Measurements from ENCODE around the gene SOX2. TPM values are rescaled to one million over a fixed set of nuclear protein-coding genes. Genes with fewer than 3 reads are reported as not detected.
A peak's percentile ranks its signal among the peaks of the same experiment; 100 is the strongest.

SOX2 gene
- total RNA-seq, 2 donors from 2014 or later, result 0.51 to 0.67 TPM

GRCh38 chr3:181713280-181713647 lies 1.5 kb downstream of the SOX2 start:
- Histone ChIP-seq H3K4me1 (peaks cover 0 to 35% of the 10 kb centered on the region in 2 donors), H3K36me3 (no peaks in the 10 kb centered on the region), H3K27ac (no peak overlapping the region), H3K27me3 (peaks cover 56 to 67% of the 10 kb centered on the region in 2 donors), H3K9me3 (no peaks in the 10 kb centered on the region), H3K4me3 (peak overlapping the region in 1 of 2 donors; percentile 36)
- DNase-seq (ENCODE audit: low spot score), result no peak
- TF ChIP-seq, protein P1, sequence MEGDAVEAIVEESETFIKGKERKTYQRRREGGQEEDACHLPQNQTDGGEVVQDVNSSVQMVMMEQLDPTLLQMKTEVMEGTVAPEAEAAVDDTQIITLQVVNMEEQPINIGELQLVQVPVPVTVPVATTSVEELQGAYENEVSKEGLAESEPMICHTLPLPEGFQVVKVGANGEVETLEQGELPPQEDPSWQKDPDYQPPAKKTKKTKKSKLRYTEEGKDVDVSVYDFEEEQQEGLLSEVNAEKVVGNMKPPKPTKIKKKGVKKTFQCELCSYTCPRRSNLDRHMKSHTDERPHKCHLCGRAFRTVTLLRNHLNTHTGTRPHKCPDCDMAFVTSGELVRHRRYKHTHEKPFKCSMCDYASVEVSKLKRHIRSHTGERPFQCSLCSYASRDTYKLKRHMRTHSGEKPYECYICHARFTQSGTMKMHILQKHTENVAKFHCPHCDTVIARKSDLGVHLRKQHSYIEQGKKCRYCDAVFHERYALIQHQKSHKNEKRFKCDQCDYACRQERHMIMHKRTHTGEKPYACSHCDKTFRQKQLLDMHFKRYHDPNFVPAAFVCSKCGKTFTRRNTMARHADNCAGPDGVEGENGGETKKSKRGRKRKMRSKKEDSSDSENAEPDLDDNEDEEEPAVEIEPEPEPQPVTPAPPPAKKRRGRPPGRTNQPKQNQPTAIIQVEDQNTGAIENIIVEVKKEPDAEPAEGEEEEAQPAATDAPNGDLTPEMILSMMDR (IDR thresholded peaks at IDR 0.05), result no peak

GRCh38 chr3:181713676-181714612 lies 2.2 kb downstream of the SOX2 start:
- no peaks in the 10 kb centered on the region for H3K36me3 ChIP-seq
- H3K4me3 ChIP-seq, result no peak overlapping the region
- H3K27me3 ChIP-seq, result peaks cover 63 to 68% of the 10 kb centered on the region in 2 donors
- DNase-seq (ENCODE audit: low spot score), result no peak
- TF ChIP-seq, protein P1 (IDR thresholded peaks at IDR 0.05), result no peak
- H3K27ac ChIP-seq, result no peak overlapping the region
- H3K4me1 ChIP-seq, result peaks cover 0 to 35% of the 10 kb centered on the region in 2 donors
- no peaks in the 10 kb centered on the region for H3K9me3 ChIP-seq

DNA sequence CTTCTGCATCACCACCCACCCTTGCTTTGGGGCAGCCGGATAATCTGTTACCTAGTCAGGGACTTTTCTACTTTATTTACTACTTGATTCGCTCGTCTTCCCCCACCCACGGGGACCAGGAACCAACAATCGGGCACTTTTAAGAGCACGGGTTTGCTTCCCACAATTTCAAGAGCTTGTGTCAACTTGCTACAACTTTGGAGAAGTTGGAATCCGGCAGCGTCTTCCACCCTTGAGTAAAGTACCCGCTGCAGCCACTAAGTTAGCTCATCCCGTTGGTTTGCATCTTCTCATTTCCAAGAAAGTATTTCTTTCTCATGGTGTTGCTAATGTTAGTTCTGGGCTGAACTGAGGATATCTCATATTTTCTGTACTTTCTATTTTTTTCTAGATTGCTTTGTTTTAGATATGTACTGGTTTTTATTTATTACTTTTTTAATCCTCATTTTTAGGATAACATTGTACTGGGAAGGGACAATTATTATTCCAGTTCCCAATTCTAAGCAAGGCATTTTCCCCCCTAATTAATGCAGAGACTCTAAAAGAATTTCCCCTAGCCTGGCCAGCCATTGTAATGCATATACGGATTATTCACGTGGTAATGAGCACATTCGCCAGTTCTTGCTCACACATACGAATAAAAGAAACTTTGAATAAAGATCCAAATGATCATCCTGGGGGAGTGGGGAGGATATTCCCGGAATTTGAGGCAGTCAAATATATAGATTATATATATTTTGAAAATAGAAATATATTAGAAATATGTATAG lies 4.0 kb downstream of the SOX2 start:
- no peak overlapping the region for H3K27ac ChIP-seq
- no peaks in the 10 kb centered on the region for H3K36me3 ChIP-seq
- TF ChIP-seq, protein P1 (IDR thresholded peaks at IDR 0.05), result no peak
- no peaks in the 10 kb centered on the region for H3K9me3 ChIP-seq
- H3K27me3 ChIP-seq, result peaks cover 67 to 71% of the 10 kb centered on the region in 2 donors
- peaks cover 0 to 24% of the 10 kb centered on the region in 2 donors for H3K4me1 ChIP-seq
- DNase-seq (ENCODE audit: low spot score), result no peak
- H3K4me3 ChIP-seq, result no peak overlapping the region

GRCh38 chr3:181716966-181717365 lies 5.2 kb downstream of the SOX2 start:
- H3K27ac ChIP-seq, result no peak overlapping the region
- H3K4me1 ChIP-seq, result peaks cover 0 to 12% of the 10 kb centered on the region in 2 donors
- DNase-seq (ENCODE audit: low spot score), result no peak
- no peaks in the 10 kb centered on the region for H3K9me3 ChIP-seq
- H3K27me3 ChIP-seq, result peaks cover 58 to 64% of the 10 kb centered on the region in 2 donors
- TF ChIP-seq, protein P1 (IDR thresholded peaks at IDR 0.05), result no peak
- no peak overlapping the region for H3K4me3 ChIP-seq
- no peaks in the 10 kb centered on the region for H3K36me3 ChIP-seq

DNA sequence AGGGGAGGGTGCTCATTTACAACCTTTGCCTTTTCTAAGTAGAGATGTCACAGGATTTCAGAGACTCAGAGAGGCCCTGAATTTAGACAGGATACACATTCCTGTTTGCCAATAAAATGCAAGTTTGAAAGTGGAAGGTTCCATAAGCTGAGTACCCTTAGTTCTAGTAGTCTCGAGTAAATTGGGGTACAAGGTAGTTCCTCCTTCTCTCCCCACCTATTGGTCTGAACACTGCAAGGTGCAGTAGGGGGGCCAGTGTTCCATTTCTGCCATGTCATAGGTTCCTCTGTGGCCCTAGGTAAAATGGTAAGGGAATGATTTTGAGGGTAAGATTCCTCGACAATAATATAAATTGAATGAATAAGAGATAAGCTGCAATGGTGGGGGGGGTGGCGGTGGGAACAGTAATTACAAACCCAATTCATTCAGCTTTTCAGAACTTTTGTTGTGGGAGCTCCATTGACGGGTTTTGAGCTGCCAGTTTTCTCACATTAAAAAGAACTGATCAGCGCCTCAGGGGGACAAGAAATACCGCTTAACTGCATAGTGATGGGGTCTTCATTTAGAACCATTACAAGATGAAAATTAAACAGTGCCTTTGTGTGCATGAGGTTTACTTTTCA lies 5.9 kb downstream of the SOX2 start:
- TF ChIP-seq, protein P1 (IDR thresholded peaks at IDR 0.05), result no peak
- Histone ChIP-seq H3K4me3 (no peak overlapping the region), H3K4me1 (peaks cover 0 to 5% of the 10 kb centered on the region in 2 donors), H3K27ac (no peak overlapping the region), H3K36me3 (no peaks in the 10 kb centered on the region), H3K27me3 (peaks cover 57 to 58% of the 10 kb centered on the region in 2 donors), H3K9me3 (no peaks in the 10 kb centered on the region)
- no peak for DNase-seq (ENCODE audit: low spot score)

All from right atrium auricular region (tissue), 2 donors.